ENCODE results near the gene DNLZ.

DNLZ gene

DNA sequence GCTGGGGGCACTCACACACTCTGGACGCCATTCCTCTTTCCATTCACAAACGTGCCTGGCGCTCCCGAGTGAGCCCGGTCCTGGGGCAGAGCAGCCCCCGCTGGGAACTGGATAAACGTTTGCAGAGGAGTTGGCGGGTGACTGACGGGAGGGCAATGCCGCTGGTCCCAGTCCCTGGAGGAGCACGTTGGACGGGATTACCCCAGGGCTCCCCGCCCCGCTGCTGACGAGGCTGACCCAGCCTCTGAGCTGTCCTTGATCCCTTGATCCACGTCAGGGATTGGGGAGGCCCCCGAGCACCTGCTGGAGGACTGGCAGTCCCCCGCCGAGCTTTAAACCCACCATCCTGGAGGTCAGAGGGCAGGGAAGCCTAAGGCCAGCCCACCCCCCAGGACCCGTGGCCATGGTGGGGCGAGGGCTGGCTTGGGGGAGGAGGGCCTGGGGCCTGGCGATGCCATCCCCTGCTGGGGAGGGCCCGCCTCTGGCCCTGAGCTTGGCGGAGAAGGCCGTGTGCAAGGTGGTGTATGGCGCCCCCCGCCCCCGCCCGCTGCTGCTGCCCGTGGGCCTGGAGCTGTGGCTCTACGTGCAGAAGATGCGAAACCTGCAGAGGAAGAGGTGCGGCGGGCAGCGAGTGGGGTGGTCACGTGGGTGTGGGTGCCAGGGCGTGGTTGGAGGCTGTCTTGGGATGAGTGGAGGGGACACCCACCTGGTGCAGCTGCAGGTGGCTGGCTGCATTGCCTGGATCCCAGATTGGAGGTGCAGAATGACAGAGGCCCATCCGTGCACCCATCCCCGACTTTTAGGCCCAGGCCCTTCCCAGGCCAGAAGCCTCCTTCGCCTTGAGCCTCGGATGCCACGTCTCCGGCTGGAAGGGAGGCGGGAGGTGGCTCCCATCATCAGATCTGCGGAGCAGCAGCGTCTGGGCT, 31.7 kb downstream of the DNLZ start:
- peaks cover 2 to 8% of the 10 kb centered on the region in 2 donors for H3K4me1 ChIP-seq (ENCODE audit: control insufficient read depth in 2 of 2, insufficient read depth in 2 of 2, low read length in 2 of 2)
- H3K9ac ChIP-seq (ENCODE audit: low read depth in 1 of 2, low read length in 2 of 2) = no peak overlapping the region
- H3K36me3 ChIP-seq (ENCODE audit: control insufficient read depth in 2 of 2, insufficient read depth in 2 of 2, low read length in 2 of 2) = no peaks in the 10 kb centered on the region
- no peak overlapping the region for H3K4me3 ChIP-seq (ENCODE audit: low read length in 2 of 2)
- no peak overlapping the region for H3K27ac ChIP-seq (ENCODE audit: low read depth in 2 of 2, low read length in 2 of 2)
- peaks cover 4 to 7% of the 10 kb centered on the region in 2 donors for H3K27me3 ChIP-seq (ENCODE audit: control insufficient read depth in 2 of 2, insufficient read depth in 2 of 2, low read length in 2 of 2)
- H3K9me3 ChIP-seq (ENCODE audit: control insufficient read depth in 2 of 2, low read length in 2 of 2) = no peaks in the 10 kb centered on the region

DNA sequence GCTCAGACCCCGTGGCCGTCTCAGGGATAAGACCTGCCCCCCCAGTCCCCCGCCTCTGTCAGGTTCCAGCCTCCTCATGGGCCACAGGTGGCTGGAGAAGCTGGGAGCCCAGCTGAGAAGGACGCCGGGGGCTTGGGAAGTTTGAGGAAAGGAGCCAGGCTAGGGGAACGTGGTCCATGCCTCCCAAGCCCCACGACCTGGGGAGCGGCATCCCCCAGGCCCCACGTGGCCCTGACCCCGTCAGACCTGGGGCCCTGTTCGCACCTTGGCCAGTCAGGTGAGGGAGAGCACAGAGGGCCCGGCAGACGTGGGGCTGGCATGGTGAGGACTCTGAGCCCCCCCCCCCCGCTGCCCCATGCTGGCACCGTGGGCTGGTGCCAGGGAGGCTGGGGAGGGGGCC, 32.5 kb downstream of the DNLZ start:
- Histone ChIP-seq H3K27me3 (ENCODE audit: control insufficient read depth in 2 of 2, insufficient read depth in 2 of 2, low read length in 2 of 2) (peaks cover 4 to 13% of the 10 kb centered on the region in 2 donors), H3K4me1 (ENCODE audit: control insufficient read depth in 2 of 2, insufficient read depth in 2 of 2, low read length in 2 of 2) (peaks cover 6 to 11% of the 10 kb centered on the region in 2 donors), H3K36me3 (ENCODE audit: control insufficient read depth in 2 of 2, insufficient read depth in 2 of 2, low read length in 2 of 2) (no peaks in the 10 kb centered on the region), H3K9ac (ENCODE audit: low read depth in 1 of 2, low read length in 2 of 2) (no peak overlapping the region), H3K9me3 (ENCODE audit: control insufficient read depth in 2 of 2, low read length in 2 of 2) (no peaks in the 10 kb centered on the region), H3K4me3 (ENCODE audit: low read length in 2 of 2) (no peak overlapping the region), H3K27ac (ENCODE audit: low read depth in 2 of 2, low read length in 2 of 2) (no peak overlapping the region)

DNA sequence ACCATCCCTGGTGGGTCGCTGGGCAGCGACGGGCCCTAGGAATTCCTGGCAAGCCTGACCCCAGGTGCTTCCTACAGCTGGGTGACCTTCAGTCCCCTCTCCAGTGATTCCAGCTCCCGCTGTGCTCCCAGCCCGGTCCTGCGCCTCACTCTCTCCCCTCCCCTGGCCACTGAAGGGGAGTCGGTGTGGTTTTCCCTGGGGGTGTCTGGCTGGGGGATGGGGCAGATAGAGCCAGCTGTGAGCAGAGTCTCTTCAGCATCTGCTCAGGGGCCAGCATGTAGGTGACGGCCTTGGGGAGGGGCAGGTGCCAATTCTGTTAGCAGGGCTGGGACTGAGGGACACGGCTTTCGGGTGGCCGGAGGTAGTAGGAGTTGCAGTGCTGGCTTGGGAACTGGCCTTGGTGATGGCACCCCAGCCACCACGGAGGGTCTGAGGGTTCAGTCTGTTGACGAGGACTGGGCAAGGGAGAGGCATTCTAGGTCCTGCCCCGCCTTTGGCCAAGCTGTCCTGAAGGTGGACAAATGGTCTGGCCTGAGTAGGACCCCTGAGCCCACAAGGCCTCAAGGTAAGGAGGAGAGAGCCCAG, 33.0 kb downstream of the DNLZ start:
- Histone ChIP-seq H3K27ac (ENCODE audit: low read depth in 2 of 2, low read length in 2 of 2) (no peak overlapping the region), H3K4me1 (ENCODE audit: control insufficient read depth in 2 of 2, insufficient read depth in 2 of 2, low read length in 2 of 2) (peaks cover 6 to 11% of the 10 kb centered on the region in 2 donors), H3K9ac (ENCODE audit: low read depth in 1 of 2, low read length in 2 of 2) (no peak overlapping the region), H3K27me3 (ENCODE audit: control insufficient read depth in 2 of 2, insufficient read depth in 2 of 2, low read length in 2 of 2) (peaks cover 4 to 19% of the 10 kb centered on the region in 2 donors), H3K36me3 (ENCODE audit: control insufficient read depth in 2 of 2, insufficient read depth in 2 of 2, low read length in 2 of 2) (no peaks in the 10 kb centered on the region), H3K9me3 (ENCODE audit: control insufficient read depth in 2 of 2, low read length in 2 of 2) (no peaks in the 10 kb centered on the region), H3K4me3 (ENCODE audit: low read length in 2 of 2) (no peak overlapping the region)

DNA sequence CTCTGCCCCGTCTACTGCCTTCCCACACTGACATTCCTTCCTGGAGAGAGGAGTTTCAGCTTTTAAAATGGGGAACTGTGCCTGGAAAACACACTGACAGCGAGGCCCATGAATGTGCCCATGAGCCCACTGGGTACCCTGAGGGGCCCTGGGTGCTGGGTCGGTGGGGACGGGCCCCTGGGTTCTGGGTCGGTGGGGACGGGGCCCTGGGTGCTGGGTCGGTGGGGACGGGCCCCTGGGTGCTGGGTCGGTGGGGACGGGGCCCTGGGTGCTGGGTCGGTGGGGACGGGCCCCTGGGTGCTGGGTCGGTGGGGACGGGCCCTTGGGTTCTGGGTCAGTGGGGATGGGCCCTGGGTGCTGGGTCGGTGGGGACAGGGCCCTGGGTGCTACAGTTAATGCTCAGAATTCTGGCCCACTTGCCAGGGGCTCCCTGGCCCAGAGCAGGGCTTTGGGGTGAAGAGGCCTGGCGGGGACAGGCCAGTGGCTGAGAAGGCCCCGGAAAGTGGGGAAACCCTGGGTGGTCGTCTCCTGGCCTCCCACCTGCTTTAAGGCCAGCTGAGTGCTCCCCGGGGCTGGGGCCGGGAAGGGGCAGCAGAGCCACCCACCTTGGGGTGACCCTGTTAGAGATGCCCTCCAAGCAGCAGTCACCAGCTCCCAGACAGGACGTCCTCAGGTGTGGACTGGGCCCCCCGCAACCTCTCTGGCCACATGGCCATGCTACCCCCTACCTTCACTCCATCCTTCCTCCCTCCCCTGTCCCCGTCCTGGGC, 33.7 kb downstream of the DNLZ start:
- Histone ChIP-seq H3K27ac (ENCODE audit: low read depth in 2 of 2, low read length in 2 of 2) (no peak overlapping the region), H3K4me1 (ENCODE audit: control insufficient read depth in 2 of 2, insufficient read depth in 2 of 2, low read length in 2 of 2) (peaks cover 6 to 11% of the 10 kb centered on the region in 2 donors), H3K27me3 (ENCODE audit: control insufficient read depth in 2 of 2, insufficient read depth in 2 of 2, low read length in 2 of 2) (peaks cover 4 to 19% of the 10 kb centered on the region in 2 donors), H3K4me3 (ENCODE audit: low read length in 2 of 2) (no peak overlapping the region), H3K36me3 (ENCODE audit: control insufficient read depth in 2 of 2, insufficient read depth in 2 of 2, low read length in 2 of 2) (no peaks in the 10 kb centered on the region), H3K9ac (ENCODE audit: low read depth in 1 of 2, low read length in 2 of 2) (no peak overlapping the region), H3K9me3 (ENCODE audit: control insufficient read depth in 2 of 2, low read length in 2 of 2) (no peaks in the 10 kb centered on the region)

DNA sequence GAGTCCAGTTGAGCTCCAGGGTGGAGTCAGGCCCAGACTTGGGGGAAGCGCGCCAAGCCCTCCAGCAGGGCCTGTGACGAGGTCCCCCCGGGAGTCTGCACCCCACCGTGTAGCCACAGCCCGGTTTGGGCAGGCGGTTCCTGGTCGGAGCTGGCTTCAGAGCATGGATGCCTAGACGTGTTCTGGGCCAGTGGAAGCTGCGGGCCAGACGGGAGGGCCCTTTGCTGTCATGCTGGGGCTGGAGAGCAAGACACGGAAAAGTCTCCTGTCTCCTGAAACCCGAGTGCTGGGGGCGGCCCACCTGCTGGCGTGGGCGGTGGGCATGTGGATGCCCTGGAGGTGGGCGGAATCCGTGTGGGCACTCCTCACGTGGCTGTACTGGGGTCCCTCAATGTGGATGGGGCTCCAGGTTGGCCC, 34.3 kb downstream of the DNLZ start:
- H3K36me3 ChIP-seq (ENCODE audit: control insufficient read depth in 2 of 2, insufficient read depth in 2 of 2, low read length in 2 of 2) = no peaks in the 10 kb centered on the region
- H3K9me3 ChIP-seq (ENCODE audit: control insufficient read depth in 2 of 2, low read length in 2 of 2) = no peaks in the 10 kb centered on the region
- H3K4me1 ChIP-seq (ENCODE audit: control insufficient read depth in 2 of 2, insufficient read depth in 2 of 2, low read length in 2 of 2) = peaks cover 6 to 11% of the 10 kb centered on the region in 2 donors
- peaks cover 4 to 19% of the 10 kb centered on the region in 2 donors for H3K27me3 ChIP-seq (ENCODE audit: control insufficient read depth in 2 of 2, insufficient read depth in 2 of 2, low read length in 2 of 2)
- H3K27ac ChIP-seq (ENCODE audit: low read depth in 2 of 2, low read length in 2 of 2) = no peak overlapping the region
- no peak overlapping the region for H3K4me3 ChIP-seq (ENCODE audit: low read length in 2 of 2)
- H3K9ac ChIP-seq (ENCODE audit: low read depth in 1 of 2, low read length in 2 of 2) = no peak overlapping the region

DNA sequence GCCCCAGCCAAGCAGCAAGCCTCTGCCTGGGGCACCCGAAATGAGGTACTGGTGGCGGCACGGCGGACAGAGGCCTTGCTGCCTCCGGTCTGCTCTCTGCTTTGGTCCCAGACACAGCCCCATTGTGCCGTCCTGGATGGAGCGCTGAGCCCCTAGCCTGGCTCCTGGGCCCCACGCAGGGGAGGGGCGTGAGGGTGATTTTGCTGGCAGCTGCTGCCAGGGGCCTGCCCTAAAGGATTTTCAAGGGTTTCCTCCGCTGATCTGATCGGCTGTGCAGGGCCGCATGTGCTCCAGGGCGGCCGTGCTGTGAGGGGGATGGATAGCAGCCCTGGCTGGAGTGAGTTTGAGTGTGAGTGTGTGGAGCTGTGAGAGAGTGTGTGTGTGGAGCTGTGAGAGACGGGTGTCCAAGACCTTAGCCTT, 34.9 kb downstream of the DNLZ start:
- peak overlapping the region in 1 of 2 donors; percentile 38 for H3K27ac ChIP-seq (ENCODE audit: low read depth in 2 of 2, low read length in 2 of 2)

DNA sequence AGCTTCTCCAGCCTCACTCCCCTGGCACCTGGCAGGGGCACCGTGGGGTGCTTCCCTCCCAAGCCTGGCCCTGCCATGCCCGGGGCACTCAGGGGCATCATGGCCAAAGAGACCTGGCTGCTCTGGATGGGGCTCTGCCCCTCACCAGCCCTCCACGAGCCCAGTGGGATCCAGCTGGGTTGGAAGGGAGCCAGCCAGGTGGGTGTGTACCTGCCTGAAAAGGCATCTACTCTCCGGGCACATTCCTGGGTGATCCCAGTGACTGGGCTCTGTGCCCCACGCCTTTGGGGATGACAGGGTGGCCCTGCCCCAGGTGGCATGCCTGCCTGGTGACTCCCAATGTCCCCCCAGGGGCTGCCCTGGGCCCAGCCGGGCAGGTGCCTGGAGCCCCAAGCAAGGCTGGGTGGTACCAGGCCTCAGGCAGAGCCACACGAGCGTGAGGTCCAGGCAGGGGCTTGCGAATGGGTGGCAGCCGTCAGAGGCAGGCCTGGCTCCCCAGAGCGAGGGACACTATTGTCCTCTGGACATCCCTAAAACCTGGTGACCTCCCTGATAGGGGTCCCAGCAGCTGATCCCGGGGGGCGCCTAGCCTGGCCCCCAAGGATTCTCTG, 35.4 kb downstream of the DNLZ start:
- no peaks in the 10 kb centered on the region for H3K9me3 ChIP-seq (ENCODE audit: control insufficient read depth in 2 of 2, low read length in 2 of 2)
- H3K9ac ChIP-seq (ENCODE audit: low read depth in 1 of 2, low read length in 2 of 2) = peak overlapping the region in 1 of 2 donors; percentile 34
- H3K27me3 ChIP-seq (ENCODE audit: control insufficient read depth in 2 of 2, insufficient read depth in 2 of 2, low read length in 2 of 2) = peaks cover 4 to 19% of the 10 kb centered on the region in 2 donors
- peaks cover 6 to 11% of the 10 kb centered on the region in 2 donors for H3K4me1 ChIP-seq (ENCODE audit: control insufficient read depth in 2 of 2, insufficient read depth in 2 of 2, low read length in 2 of 2)
- no peaks in the 10 kb centered on the region for H3K36me3 ChIP-seq (ENCODE audit: control insufficient read depth in 2 of 2, insufficient read depth in 2 of 2, low read length in 2 of 2)
- H3K27ac ChIP-seq (ENCODE audit: low read depth in 2 of 2, low read length in 2 of 2) = peak overlapping the region in 1 of 2 donors; percentile 38
- peak overlapping the region; percentile 30 to 57 for H3K4me3 ChIP-seq (ENCODE audit: low read length in 2 of 2)

More for the DNA sequence above, 34.9 kb downstream of the DNLZ start:
- Histone ChIP-seq H3K4me3 (ENCODE audit: low read length in 2 of 2) (peak overlapping the region; percentile 30 to 57), H3K9me3 (ENCODE audit: control insufficient read depth in 2 of 2, low read length in 2 of 2) (no peaks in the 10 kb centered on the region), H3K4me1 (ENCODE audit: control insufficient read depth in 2 of 2, insufficient read depth in 2 of 2, low read length in 2 of 2) (peaks cover 6 to 11% of the 10 kb centered on the region in 2 donors), H3K36me3 (ENCODE audit: control insufficient read depth in 2 of 2, insufficient read depth in 2 of 2, low read length in 2 of 2) (no peaks in the 10 kb centered on the region), H3K27me3 (ENCODE audit: control insufficient read depth in 2 of 2, insufficient read depth in 2 of 2, low read length in 2 of 2) (peaks cover 4 to 19% of the 10 kb centered on the region in 2 donors), H3K9ac (ENCODE audit: low read depth in 1 of 2, low read length in 2 of 2) (peak overlapping the region in 1 of 2 donors; percentile 34)

DNA sequence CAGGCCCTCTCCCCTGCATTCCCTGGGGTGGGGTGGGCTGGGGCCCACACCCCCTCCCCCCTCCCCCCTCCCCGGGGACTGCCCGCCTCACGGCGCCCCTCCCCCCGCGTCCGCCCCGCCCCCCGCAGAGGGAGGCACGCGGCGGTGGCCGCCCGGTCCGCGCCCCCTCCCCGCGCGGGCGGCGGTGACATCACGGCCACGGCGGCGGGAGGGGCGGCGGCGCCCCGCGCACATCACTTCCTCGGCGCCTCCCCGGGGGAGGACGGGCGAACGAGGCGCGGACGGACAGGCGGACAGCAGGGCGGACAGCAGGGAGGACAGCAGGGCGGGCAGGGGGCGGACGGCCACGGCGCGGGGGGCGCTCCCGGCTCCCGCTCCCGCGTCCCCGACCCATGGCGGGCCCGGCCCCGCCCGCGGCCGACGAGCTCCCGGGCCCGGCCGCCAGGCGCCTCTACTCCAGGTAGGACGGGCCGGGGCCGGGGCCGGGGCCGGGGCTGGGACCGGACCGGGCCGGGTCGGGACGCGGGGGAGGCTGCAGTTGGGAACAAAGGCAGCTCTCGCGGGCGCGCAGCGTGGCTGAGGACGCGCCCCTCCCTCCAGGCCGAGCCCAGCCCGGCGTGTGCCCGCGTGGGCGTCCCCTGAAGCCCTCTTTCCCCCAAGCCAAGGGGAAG, 36.1 kb downstream of the DNLZ start, which contains the start of gene GPSM1:
GPSM1 (plus strand) TSS at position 236 of the 671 bp plus-strand sequence; CDS start at position 393, 157 bp downstream.
- H3K27me3 ChIP-seq (ENCODE audit: control insufficient read depth in 2 of 2, insufficient read depth in 2 of 2, low read length in 2 of 2) = peaks cover 4 to 19% of the 10 kb centered on the region in 2 donors
- H3K36me3 ChIP-seq (ENCODE audit: control insufficient read depth in 2 of 2, insufficient read depth in 2 of 2, low read length in 2 of 2) = no peaks in the 10 kb centered on the region
- no peaks in the 10 kb centered on the region for H3K9me3 ChIP-seq (ENCODE audit: control insufficient read depth in 2 of 2, low read length in 2 of 2)
- H3K27ac ChIP-seq (ENCODE audit: low read depth in 2 of 2, low read length in 2 of 2) = peak within 1 kb of the TSS; percentile 15 to 70
- H3K9ac ChIP-seq (ENCODE audit: low read depth in 1 of 2, low read length in 2 of 2) = peak within 1 kb of the TSS; percentile 14 to 34
- peak within 1 kb of the TSS; percentile 30 to 57 for H3K4me3 ChIP-seq (ENCODE audit: low read length in 2 of 2)
- H3K4me1 ChIP-seq (ENCODE audit: control insufficient read depth in 2 of 2, insufficient read depth in 2 of 2, low read length in 2 of 2) = peaks cover 6 to 11% of the 10 kb centered on the region in 2 donors

DNA sequence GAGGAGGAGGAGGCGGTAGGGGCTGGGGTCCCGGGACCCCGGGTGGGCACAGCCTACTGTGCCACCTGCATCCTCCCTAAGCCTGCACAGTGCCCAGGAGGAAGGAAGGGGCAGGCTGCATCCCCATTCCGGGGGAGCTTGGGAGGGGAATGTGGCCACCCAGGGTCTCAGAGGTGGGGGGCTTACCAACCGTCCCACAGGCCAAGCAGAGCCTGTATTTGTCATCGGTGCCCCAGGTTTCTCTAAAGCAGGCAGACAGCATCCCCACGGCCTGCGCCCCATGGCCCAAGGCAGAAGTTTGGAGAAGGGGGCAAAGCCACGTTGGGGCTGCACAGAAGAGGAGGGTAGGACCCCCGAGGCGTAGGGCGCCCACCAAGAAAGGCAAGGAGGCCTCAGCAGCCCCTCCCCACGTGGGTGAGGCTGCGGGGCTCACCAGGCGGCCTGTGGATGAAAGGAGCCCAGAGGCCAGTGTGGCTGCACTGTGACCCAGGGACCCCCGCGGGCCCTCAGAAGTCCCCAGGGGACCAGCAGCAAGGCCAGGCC, 36.7 kb downstream of the DNLZ start:
- Histone ChIP-seq H3K27ac (ENCODE audit: low read depth in 2 of 2, low read length in 2 of 2) (peak overlapping the region; percentile 15 to 70), H3K4me1 (ENCODE audit: control insufficient read depth in 2 of 2, insufficient read depth in 2 of 2, low read length in 2 of 2) (peaks cover 6 to 11% of the 10 kb centered on the region in 2 donors)

More for the DNA sequence above, 36.7 kb downstream of the DNLZ start:
- peak overlapping the region in 1 of 2 donors; percentile 14 for H3K9ac ChIP-seq (ENCODE audit: low read depth in 1 of 2, low read length in 2 of 2)
- peaks cover 4 to 19% of the 10 kb centered on the region in 2 donors for H3K27me3 ChIP-seq (ENCODE audit: control insufficient read depth in 2 of 2, insufficient read depth in 2 of 2, low read length in 2 of 2)
- H3K36me3 ChIP-seq (ENCODE audit: control insufficient read depth in 2 of 2, insufficient read depth in 2 of 2, low read length in 2 of 2) = no peaks in the 10 kb centered on the region
- H3K9me3 ChIP-seq (ENCODE audit: control insufficient read depth in 2 of 2, low read length in 2 of 2) = no peaks in the 10 kb centered on the region
- peak overlapping the region in 1 of 2 donors; percentile 26 for H3K4me3 ChIP-seq (ENCODE audit: low read length in 2 of 2)

Data from mucosa of rectum (tissue), 2 donors.